Tibial nerve (tissue), 4 donors: ENCODE data around the gene SYK. TPM values are rescaled to one million over a fixed set of nuclear protein-coding genes. Genes with fewer than 3 reads are reported as not detected.
A peak's percentile ranks its signal among the peaks of the same experiment; 100 is the strongest.

Experiments
- DNase-seq, 2 donors: peaks; one replicate each; pipeline ENCODE4 v3.0.0-alpha.2; 2019; ENCODE audit warnings: low spot score in 2 of 2
- H3K27ac ChIP-seq, 4 donors: fragments of 200-600 bp; sonication (generic) in 3 of 4; one replicate each; pipeline ENCODE4 v1.5.1; 2017 to 2019; ENCODE audit warnings: mild to moderate bottlenecking in 1 of 4
- H3K27me3 ChIP-seq, 2 donors: fragments of 200-600 bp; sonication (generic) in 1 of 2; one replicate each; pipeline versions ENCODE4 v1.5.1 to v1.6.0; 2017 to 2019
- H3K36me3 ChIP-seq, 3 donors: fragments of 200-600 bp; sonication (generic); one replicate each; pipeline ENCODE4 v1.5.1; 2018 to 2019
- H3K4me1 ChIP-seq, 4 donors: fragments of 200-600 bp; sonication (generic) in 3 of 4; one replicate each; pipeline ENCODE4 v1.5.1; 2017 to 2019
- H3K4me3 ChIP-seq, 4 donors: fragments of 200-600 bp; sonication (generic) in 3 of 4; one replicate each; pipeline ENCODE4 v1.5.1; 2017 to 2019; ENCODE audit warnings: mild to moderate bottlenecking in 1 of 4, moderate library complexity in 1 of 4
- H3K9me3 ChIP-seq, 4 donors: fragments of 200-600 bp; sonication (generic) in 3 of 4; one replicate each; pipeline ENCODE4 v1.5.1; 2017 to 2019
- EP300 ChIP-seq, 2 donors: sonication (generic); formaldehyde crosslinking; IDR thresholded peaks; one replicate each; pipeline ENCODE4 v1.6.1; 2017; ENCODE audit warnings: antibody characterized with exemption in 2 of 2, mild to moderate bottlenecking in 1 of 2
- POLR2A ChIP-seq, 2 donors: fragments of 450-650 bp; IDR thresholded peaks; one replicate each; pipeline ENCODE4 v1.6.1; 2017; ENCODE audit warnings: antibody characterized with exemption in 2 of 2, mild to moderate bottlenecking in 2 of 2, moderate library complexity in 2 of 2
- WGBS, 2 donors: methylation state at CpG; one replicate each; pipeline ENCODE4 v1.1.5; 2018; 5-methylcytosine and 5-hydroxymethylcytosine counted together
- total RNA-seq, 4 donors: library from RNA; depleted of rRNA; stranded (reverse); fragments of >200 nt; gene quantifications; one replicate each; pipeline ENCODE4 v1.1.0, GENCODE V29; 2016
- TF ChIP-seq, protein P1 (sequence below), 5 experiments: fragments of 200-600 bp in 3 of 5; fragments of 450-650 bp in 2 of 5; sonication (generic) in 3 of 5; IDR thresholded peaks; one replicate each; pipeline ENCODE4 v1.5.1; 2016 to 2019; ENCODE audit warnings: antibody characterized with exemption in 5 of 5, mild to moderate bottlenecking in 3 of 5, moderate library complexity in 2 of 5

Gene SYK
- total RNA-seq, 4 donors from 2014 or later: 8.0 to 20.7 (median 13.2) TPM

DNA sequence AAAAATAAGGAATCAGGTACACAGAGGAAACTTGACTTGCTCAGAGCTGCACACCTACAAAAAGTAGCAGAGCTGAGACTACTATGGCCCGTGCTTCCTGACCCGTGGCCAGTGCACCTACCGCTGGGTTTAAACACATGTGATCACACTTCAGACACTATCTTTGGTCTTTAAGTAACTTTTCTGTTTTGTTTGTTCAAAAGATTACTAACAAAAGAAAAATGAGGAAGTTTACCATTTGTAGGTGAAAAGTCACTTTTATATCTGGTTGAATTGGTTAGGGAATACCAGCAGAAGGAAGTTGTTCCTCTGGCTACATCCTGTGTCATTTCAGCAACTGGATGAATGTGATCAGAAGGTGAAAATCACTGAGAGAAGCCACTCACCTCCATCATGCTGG is 6.5 kb upstream of the SYK start:
- TF ChIP-seq, protein P1, sequence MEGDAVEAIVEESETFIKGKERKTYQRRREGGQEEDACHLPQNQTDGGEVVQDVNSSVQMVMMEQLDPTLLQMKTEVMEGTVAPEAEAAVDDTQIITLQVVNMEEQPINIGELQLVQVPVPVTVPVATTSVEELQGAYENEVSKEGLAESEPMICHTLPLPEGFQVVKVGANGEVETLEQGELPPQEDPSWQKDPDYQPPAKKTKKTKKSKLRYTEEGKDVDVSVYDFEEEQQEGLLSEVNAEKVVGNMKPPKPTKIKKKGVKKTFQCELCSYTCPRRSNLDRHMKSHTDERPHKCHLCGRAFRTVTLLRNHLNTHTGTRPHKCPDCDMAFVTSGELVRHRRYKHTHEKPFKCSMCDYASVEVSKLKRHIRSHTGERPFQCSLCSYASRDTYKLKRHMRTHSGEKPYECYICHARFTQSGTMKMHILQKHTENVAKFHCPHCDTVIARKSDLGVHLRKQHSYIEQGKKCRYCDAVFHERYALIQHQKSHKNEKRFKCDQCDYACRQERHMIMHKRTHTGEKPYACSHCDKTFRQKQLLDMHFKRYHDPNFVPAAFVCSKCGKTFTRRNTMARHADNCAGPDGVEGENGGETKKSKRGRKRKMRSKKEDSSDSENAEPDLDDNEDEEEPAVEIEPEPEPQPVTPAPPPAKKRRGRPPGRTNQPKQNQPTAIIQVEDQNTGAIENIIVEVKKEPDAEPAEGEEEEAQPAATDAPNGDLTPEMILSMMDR (IDR thresholded peaks at IDR 0.05): no peak
- TF ChIP-seq POLR2A (IDR thresholded peaks at IDR 0.05): no peak
- no peak for TF ChIP-seq EP300 (IDR thresholded peaks at IDR 0.05)
- 78 to 84% methylated on average over 3 of the region's 3 CpGs for WGBS, 2 donors
- Histone ChIP-seq H3K4me1 (peaks cover 0 to 17% (median 0%) of the 10 kb centered on the region in 4 donors), H3K9me3 (no peaks in the 10 kb centered on the region), H3K4me3 (no peak overlapping the region), H3K36me3 (no peaks in the 10 kb centered on the region), H3K27me3 (no peaks in the 10 kb centered on the region), H3K27ac (peak overlapping the region in 1 of 4 donors; percentile 78)
- no peak for DNase-seq

GRCh38 chr9:90795871-90796317 is 5.7 kb upstream of the SYK start:
- Histone ChIP-seq H3K27ac (peak overlapping the region in 2 of 4 donors; percentile 65 to 78), H3K27me3 (no peaks in the 10 kb centered on the region), H3K36me3 (no peaks in the 10 kb centered on the region), H3K4me3 (peak overlapping the region in 1 of 4 donors; percentile 9), H3K4me1 (peaks cover 0 to 17% (median 0%) of the 10 kb centered on the region in 4 donors), H3K9me3 (no peaks in the 10 kb centered on the region)
- TF ChIP-seq POLR2A (IDR thresholded peaks at IDR 0.05) (no peak), EP300 (IDR thresholded peaks at IDR 0.05) (no peak)
- TF ChIP-seq, protein P1 (IDR thresholded peaks at IDR 0.05): no peak
- 47 to 53% methylated on average over 5 of the region's 5 CpGs for WGBS, 2 donors
- DNase-seq: no peak

- DNase-seq: no peak
- Histone ChIP-seq H3K27me3 (peaks cover 0 to 14% of the 10 kb centered on the region in 2 donors), H3K9me3 (no peaks in the 10 kb centered on the region), H3K4me1 (peaks cover 0 to 28% (median 2%) of the 10 kb centered on the region in 4 donors), H3K4me3 (no peak overlapping the region), H3K27ac (no peak overlapping the region), H3K36me3 (no peaks in the 10 kb centered on the region)
- WGBS, 2 donors: 69 to 92% methylated on average over 5 of the region's 5 CpGs
- TF ChIP-seq POLR2A (IDR thresholded peaks at IDR 0.05) (no peak), EP300 (IDR thresholded peaks at IDR 0.05) (no peak)
- TF ChIP-seq, protein P1 (IDR thresholded peaks at IDR 0.05): no peak
These were observed 2.3 kb upstream of the SYK start for GRCh38 chr9:90799271-90799852.

GRCh38 chr9:90801973-90802322 is 329 bp downstream of the SYK start:
- H3K36me3 ChIP-seq: no peaks in the 10 kb centered on the region
- TF ChIP-seq EP300 (IDR thresholded peaks at IDR 0.05) (no peak), POLR2A (IDR thresholded peaks at IDR 0.05) (no peak)
- TF ChIP-seq, protein P1 (IDR thresholded peaks at IDR 0.05): no peak
- H3K27ac ChIP-seq: peak overlapping the region in 3 of 4 donors; percentile 57 to 83 (median 76)
- H3K4me1 ChIP-seq: peaks cover 0 to 11% (median 2%) of the 10 kb centered on the region in 4 donors
- 4 to 5% methylated on average over 29 of the region's 29 CpGs for WGBS, 2 donors
- H3K9me3 ChIP-seq: no peaks in the 10 kb centered on the region
- DNase-seq: no peak
- peaks cover 0 to 14% of the 10 kb centered on the region in 2 donors for H3K27me3 ChIP-seq
- H3K4me3 ChIP-seq: peak overlapping the region; percentile 17 to 60 (median 50)

DNA sequence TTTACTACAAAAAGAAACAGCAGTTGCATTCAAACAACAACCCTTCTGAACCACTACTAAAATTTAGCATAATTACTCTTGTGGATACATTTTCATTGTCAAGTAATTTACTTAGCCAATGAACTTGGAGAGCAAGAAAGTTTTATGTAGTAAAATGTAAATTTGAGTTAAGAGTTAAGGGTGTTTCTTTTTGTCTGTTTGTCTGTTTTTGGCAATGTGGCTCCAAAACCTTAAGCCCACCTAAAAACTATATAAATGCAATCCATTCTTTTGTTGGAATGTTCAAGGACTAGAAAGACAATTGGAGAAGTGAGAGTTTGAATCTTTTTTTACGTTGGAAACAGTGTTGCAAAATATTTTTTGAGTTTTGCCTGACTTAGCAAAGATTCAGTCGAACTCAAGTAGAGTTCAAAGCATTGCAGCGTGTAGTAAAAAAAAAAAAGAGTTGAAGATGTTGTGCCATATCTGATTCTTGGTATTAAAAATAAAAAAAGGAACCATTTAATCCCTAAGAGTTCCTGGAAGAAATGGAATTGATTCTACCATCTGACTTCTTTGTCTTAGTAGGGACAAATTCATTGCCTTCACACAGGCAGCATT is 867 bp downstream of the SYK start:
- peak in 1 of 2 donors; percentile 19 for TF ChIP-seq EP300 (IDR thresholded peaks at IDR 0.05)
- TF ChIP-seq POLR2A (IDR thresholded peaks at IDR 0.05): no peak
- DNase-seq: no peak
- Histone ChIP-seq H3K4me3 (peak overlapping the region; percentile 17 to 60 (median 50)), H3K27me3 (peaks cover 0 to 14% of the 10 kb centered on the region in 2 donors), H3K36me3 (no peaks in the 10 kb centered on the region), H3K9me3 (no peaks in the 10 kb centered on the region), H3K4me1 (peaks cover 0 to 11% (median 2%) of the 10 kb centered on the region in 4 donors), H3K27ac (peak overlapping the region in 2 of 4 donors; percentile 76 to 83)
- WGBS, 2 donors: 67 to 73% methylated on average over 3 of the region's 3 CpGs
